NCI-H2107 treated with DMSO at 0.1 percent for 48 hours (cell line): ENCODE results near the gene POLR2C.
A peak's percentile ranks its signal among the peaks of the same experiment; 100 is the strongest.
"Not testable (repeated sequence)": the region's sequence is repeated elsewhere in the genome, so short reads cannot be mapped to it uniquely, and the experiment has no call there.

ENCODE experiments used
- DNase-seq: peaks from one replicate; lab custom pipeline; 2025; ENCODE audit not compliant: unreplicated experiment; lab: John Stamatoyannopoulos, UW

POLR2C gene

GRCh38 chr16:57462209-57462977 lies at the start of gene POLR2C:
Gene POLR2C (plus strand): TSS chr16:57462679. CDS start chr16:57462725, 46 bp downstream.
- DNase-seq, result peak; percentile 28

- no peak for DNase-seq
Observed at GRCh38 chr16:57413301-57413730, 49.2 kb upstream of the POLR2C start.

- DNase-seq, result no peak
Observed at GRCh38 chr16:57413733-57414132, 48.7 kb upstream of the POLR2C start.

- DNase-seq, result no peak
Observed at GRCh38 chr16:57416084-57416483, 46.4 kb upstream of the POLR2C start.

GRCh38 chr16:57419506-57419905 lies 43.0 kb upstream of the POLR2C start:
- DNase-seq, result no peak

GRCh38 chr16:57422026-57422944 lies 40.2 kb upstream of the POLR2C start:
- DNase-seq, result peak; percentile 49

GRCh38 chr16:57423152-57423551 lies 39.3 kb upstream of the POLR2C start:
- no peak for DNase-seq

- no peak for DNase-seq
Observed at GRCh38 chr16:57424583-57424982, 37.9 kb upstream of the POLR2C start.

- no peak for DNase-seq
Observed at GRCh38 chr16:57426356-57426755, 36.1 kb upstream of the POLR2C start.

- DNase-seq, result no peak
Observed at GRCh38 chr16:57427307-57427706, 35.2 kb upstream of the POLR2C start.

- DNase-seq, result no peak
Observed at GRCh38 chr16:57427824-57428223, 34.7 kb upstream of the POLR2C start.

GRCh38 chr16:57430955-57431354 lies 31.5 kb upstream of the POLR2C start:
- no peak for DNase-seq

GRCh38 chr16:57432505-57432904 lies 30.0 kb upstream of the POLR2C start:
- no peak for DNase-seq

- DNase-seq, result no peak
Observed at GRCh38 chr16:57432989-57433388, 29.5 kb upstream of the POLR2C start.

- DNase-seq, result no peak
Observed at GRCh38 chr16:57434003-57434402, 28.5 kb upstream of the POLR2C start.

- DNase-seq, result no peak
Observed at GRCh38 chr16:57435838-57436237, 26.6 kb upstream of the POLR2C start.

GRCh38 chr16:57439947-57440346 lies 22.5 kb upstream of the POLR2C start:
- not testable (repeated sequence) for DNase-seq

GRCh38 chr16:57440551-57440950 lies 21.9 kb upstream of the POLR2C start:
- not testable (repeated sequence) for DNase-seq

GRCh38 chr16:57444711-57445110 lies 17.8 kb upstream of the POLR2C start:
- no peak for DNase-seq

- no peak for DNase-seq
Observed at GRCh38 chr16:57445510-57445909, 17.0 kb upstream of the POLR2C start.

- peak; percentile 3 for DNase-seq
Observed at GRCh38 chr16:57446531-57447185, 15.8 kb upstream of the POLR2C start.
